Breast epithelium (tissue), 3 donors: Measurements from ENCODE around the gene MRTFA.

ENCODE experiments used
- POLR2A ChIP-seq: fragments of 450-650 bp; IDR thresholded peaks from one replicate; pipeline ENCODE4 v1.6.1; 2016; ENCODE audit warnings: antibody characterized with exemption, mild to moderate bottlenecking, moderate library complexity
- POLR2AphosphoS5 ChIP-seq, 3 donors: sonication (generic); formaldehyde crosslinking; IDR thresholded peaks; one replicate each; pipeline ENCODE4 v1.6.1; 2017; ENCODE audit warnings: antibody characterized with exemption in 3 of 3
- TF ChIP-seq, protein P1 (sequence below), 3 donors: fragments of 450-650 bp; IDR thresholded peaks; one replicate each; pipeline ENCODE4 v1.5.1; 2016 to 2017; ENCODE audit warnings: antibody characterized with exemption in 3 of 3, mild to moderate bottlenecking in 3 of 3, moderate library complexity in 3 of 3

DNA sequence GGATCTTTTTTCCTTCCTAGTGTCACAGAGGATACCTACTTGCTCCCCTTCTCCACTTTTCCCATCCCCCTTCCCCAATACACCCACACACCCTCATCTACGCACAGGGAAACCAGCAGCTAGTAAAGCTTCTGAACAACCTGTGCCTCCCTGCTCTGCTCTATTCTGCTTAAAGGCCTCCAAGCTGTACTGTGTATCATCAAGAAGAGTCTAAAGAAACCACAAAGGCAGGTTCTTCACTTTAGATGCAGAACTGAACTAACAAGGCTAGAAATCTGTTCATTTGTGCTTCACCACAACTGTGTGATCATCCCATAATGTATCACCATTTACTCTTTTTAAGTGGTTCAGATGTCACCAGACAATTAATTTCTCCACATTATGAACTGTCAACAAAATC, 133.6 kb downstream of the MRTFA start:
- TF ChIP-seq POLR2A (no peak), POLR2AphosphoS5 (IDR thresholded peaks at IDR 0.05) (no peak)
- TF ChIP-seq, protein P1, sequence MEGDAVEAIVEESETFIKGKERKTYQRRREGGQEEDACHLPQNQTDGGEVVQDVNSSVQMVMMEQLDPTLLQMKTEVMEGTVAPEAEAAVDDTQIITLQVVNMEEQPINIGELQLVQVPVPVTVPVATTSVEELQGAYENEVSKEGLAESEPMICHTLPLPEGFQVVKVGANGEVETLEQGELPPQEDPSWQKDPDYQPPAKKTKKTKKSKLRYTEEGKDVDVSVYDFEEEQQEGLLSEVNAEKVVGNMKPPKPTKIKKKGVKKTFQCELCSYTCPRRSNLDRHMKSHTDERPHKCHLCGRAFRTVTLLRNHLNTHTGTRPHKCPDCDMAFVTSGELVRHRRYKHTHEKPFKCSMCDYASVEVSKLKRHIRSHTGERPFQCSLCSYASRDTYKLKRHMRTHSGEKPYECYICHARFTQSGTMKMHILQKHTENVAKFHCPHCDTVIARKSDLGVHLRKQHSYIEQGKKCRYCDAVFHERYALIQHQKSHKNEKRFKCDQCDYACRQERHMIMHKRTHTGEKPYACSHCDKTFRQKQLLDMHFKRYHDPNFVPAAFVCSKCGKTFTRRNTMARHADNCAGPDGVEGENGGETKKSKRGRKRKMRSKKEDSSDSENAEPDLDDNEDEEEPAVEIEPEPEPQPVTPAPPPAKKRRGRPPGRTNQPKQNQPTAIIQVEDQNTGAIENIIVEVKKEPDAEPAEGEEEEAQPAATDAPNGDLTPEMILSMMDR (IDR thresholded peaks at IDR 0.05), result no peak
